Measurements from ENCODE around the gene UAP1. TPM values are rescaled to one million over a fixed set of nuclear protein-coding genes. Genes with fewer than 3 reads are reported as not detected.

The UAP1 gene
- total RNA-seq, 2 experiments from 2014 or later = 30.0 to 41.2 TPM

GRCh38 chr1:162605225-162605927 is 43.9 kb downstream of the UAP1 start:
- no peak for DNase-seq (ENCODE audit: low spot score)
- intact Hi-C loops (cut with micrococcal nuclease; ENCODE audit: unreplicated experiment) = no loop called here
- no peaks in the 10 kb centered on the region for H3K9me3 ChIP-seq (ENCODE audit: low read length)
- no peak overlapping the region for H3K27ac ChIP-seq (ENCODE audit: low read depth, low read length, poor library complexity, severe bottlenecking)
- peaks cover 17% of the 10 kb centered on the region for H3K36me3 ChIP-seq (ENCODE audit: insufficient read depth, low read length)
- no peak overlapping the region for H2AFZ ChIP-seq (ENCODE audit: low read length)
- H3K4me2 ChIP-seq (ENCODE audit: low read length) = no peak overlapping the region
- TF ChIP-seq CTCF (conservative IDR thresholded peaks at IDR 0.05; ENCODE audit: low read length) = no peak
- TF ChIP-seq EZH2phosphoT487 (IDR thresholded peaks at IDR 0.05; ENCODE audit: borderline replicate concordance, low read depth, low read length) = no peak
- BruUV-seq (replicated peaks) = no TSS peak
- H3K79me2 ChIP-seq (ENCODE audit: insufficient read depth, low read depth, low read length) = no peaks in the 10 kb centered on the region
- H3K4me1 ChIP-seq (ENCODE audit: insufficient read depth, low read length, poor library complexity, severe bottlenecking) = no peaks in the 10 kb centered on the region
- no peak overlapping the region for H3K4me3 ChIP-seq (ENCODE audit: low read depth, low read length, poor library complexity, severe bottlenecking)
- CTCF ChIA-PET (ENCODE audit: unreplicated experiment) = no interaction called here
- POLR2A ChIA-PET = interaction anchor here (0.7 kb wide), 1 partner anchor 107 kb away, joined by 4 read pairs; no protein-coding TSS in a partner anchor
- H3K9me2 ChIP-seq (ENCODE audit: insufficient read depth, low read length) = no peaks in the 10 kb centered on the region
- no peaks in the 10 kb centered on the region for H4K20me1 ChIP-seq (ENCODE audit: insufficient read depth, low read length)

GRCh38 chr1:162609306-162609705 is 47.8 kb downstream of the UAP1 start:
- TF ChIP-seq CTCF (conservative IDR thresholded peaks at IDR 0.05; ENCODE audit: low read length) (no peak), EZH2phosphoT487 (IDR thresholded peaks at IDR 0.05; ENCODE audit: borderline replicate concordance, low read depth, low read length) (no peak)
- H3K4me1 ChIP-seq (ENCODE audit: insufficient read depth, low read length, poor library complexity, severe bottlenecking) = no peaks in the 10 kb centered on the region
- H3K36me3 ChIP-seq (ENCODE audit: insufficient read depth, low read length) = no peaks in the 10 kb centered on the region
- H3K79me2 ChIP-seq (ENCODE audit: insufficient read depth, low read depth, low read length) = no peaks in the 10 kb centered on the region
- no peaks in the 10 kb centered on the region for H3K9me3 ChIP-seq (ENCODE audit: low read length)
- CTCF ChIA-PET (ENCODE audit: unreplicated experiment) = no interaction called here
- no peaks in the 10 kb centered on the region for H3K9me2 ChIP-seq (ENCODE audit: insufficient read depth, low read length)
- no peak overlapping the region for H2AFZ ChIP-seq (ENCODE audit: low read length)
- BruUV-seq (replicated peaks) = no TSS peak
- H3K4me3 ChIP-seq (ENCODE audit: low read depth, low read length, poor library complexity, severe bottlenecking) = no peak overlapping the region
- no peak for DNase-seq (ENCODE audit: low spot score)
- no peak overlapping the region for H3K27ac ChIP-seq (ENCODE audit: low read depth, low read length, poor library complexity, severe bottlenecking)
- intact Hi-C loops (cut with micrococcal nuclease; ENCODE audit: unreplicated experiment) = no loop called here
- H4K20me1 ChIP-seq (ENCODE audit: insufficient read depth, low read length) = no peaks in the 10 kb centered on the region
- POLR2A ChIA-PET = interaction anchor here (0.7 kb wide), 1 partner anchor 24 kb away, joined by 3 read pairs; no protein-coding TSS in a partner anchor
- no peak overlapping the region for H3K4me2 ChIP-seq (ENCODE audit: low read length)

Measured in OCI-LY7 (cell line).